GM19193 (cell line): ENCODE data around the gene KATNAL2.

Experiments used
- POLR2A ChIP-seq: IDR thresholded peaks from 4 replicates; pipeline ENCODE4 v1.6.1; 2011; ENCODE audit not compliant: insufficient read depth, insufficient read length; ENCODE audit errors: extremely low read depth

The KATNAL2 gene

GRCh38 chr18:47036298-47036874 is 119.0 kb downstream of the KATNAL2 start:
- TF ChIP-seq POLR2A = no peak

GRCh38 chr18:47036927-47037578 is 119.7 kb downstream of the KATNAL2 start:
- TF ChIP-seq POLR2A = no peak

GRCh38 chr18:47040982-47041381 is 123.6 kb downstream of the KATNAL2 start:
- TF ChIP-seq POLR2A = no peak

GRCh38 chr18:47050468-47050867 is 133.1 kb downstream of the KATNAL2 start:
- TF ChIP-seq POLR2A = no peak

- no peak for TF ChIP-seq POLR2A
Observed at GRCh38 chr18:47054369-47054768, 137.0 kb downstream of the KATNAL2 start.

- TF ChIP-seq POLR2A = no peak
Observed at GRCh38 chr18:47062471-47062870, 145.1 kb downstream of the KATNAL2 start.

GRCh38 chr18:47063096-47063495 is 145.7 kb downstream of the KATNAL2 start:
- no peak for TF ChIP-seq POLR2A

- TF ChIP-seq POLR2A = no peak
Observed at GRCh38 chr18:47067648-47068047, 150.2 kb downstream of the KATNAL2 start.

- TF ChIP-seq POLR2A = no peak
Observed at GRCh38 chr18:47075098-47075883, 157.9 kb downstream of the KATNAL2 start.

- TF ChIP-seq POLR2A = no peak
Observed at GRCh38 chr18:47077111-47077510, 159.7 kb downstream of the KATNAL2 start.

GRCh38 chr18:47080872-47081271 is 163.5 kb downstream of the KATNAL2 start:
- TF ChIP-seq POLR2A = no peak

GRCh38 chr18:47081578-47081977 is 164.2 kb downstream of the KATNAL2 start:
- TF ChIP-seq POLR2A = no peak

- no peak for TF ChIP-seq POLR2A
Observed at GRCh38 chr18:47087676-47088075, 170.3 kb downstream of the KATNAL2 start.

GRCh38 chr18:47095810-47096209 is 178.4 kb downstream of the KATNAL2 start:
- TF ChIP-seq POLR2A = no peak

GRCh38 chr18:47100212-47100831 is 182.9 kb downstream of the KATNAL2 start:
- TF ChIP-seq POLR2A = no peak
